ENCODE measurements around the gene IQCF5. TPM values are rescaled to one million over a fixed set of nuclear protein-coding genes. Genes with fewer than 3 reads are reported as not detected.

IQCF5 gene
- total RNA-seq, 1 experiment from 2014 or later: not detected

GRCh38 chr3:51879937-51880336, 4.5 kb upstream of the IQCF5 start:
- no peaks in the 10 kb centered on the region for H3K79me1 ChIP-seq (ENCODE audit: insufficient read depth, low read depth, low read length, poor library complexity, severe bottlenecking)
- no peak overlapping the region for H3K56ac ChIP-seq (ENCODE audit: insufficient read length, low read depth, low read length)
- H3K27ac ChIP-seq (ENCODE audit: insufficient read length, low read depth, low read length): no peak overlapping the region
- no peak overlapping the region for H3K9ac ChIP-seq (ENCODE audit: extremely low read depth, insufficient read length, low read length)
- no peaks in the 10 kb centered on the region for H3K4me1 ChIP-seq (ENCODE audit: insufficient read depth, low read length)
- H3K27me3 Mint-ChIP-seq (ENCODE audit: low read depth): peaks cover 9% of the 10 kb centered on the region
- no peak overlapping the region for H2BK12ac ChIP-seq (ENCODE audit: insufficient read length, low read depth, low read length)
- no peak overlapping the region for H3K14ac ChIP-seq (ENCODE audit: insufficient read depth, low read length)
- H2AK5ac ChIP-seq (ENCODE audit: insufficient read length, low read length): no peak overlapping the region
- no peaks in the 10 kb centered on the region; the same call in 1 of the 2 replicates for H3K27me3 ChIP-seq (ENCODE audit: insufficient read depth, low read length)
- H2BK120ac ChIP-seq (ENCODE audit: low read depth, low read length, poor library complexity, severe bottlenecking): no peak overlapping the region
- H3K79me2 ChIP-seq (ENCODE audit: insufficient read depth, low read length): no peaks in the 10 kb centered on the region
- H2BK5ac ChIP-seq (ENCODE audit: insufficient read length, low read length): no peak overlapping the region
- H2BK20ac ChIP-seq (ENCODE audit: low read depth, low read length, poor library complexity, severe bottlenecking): no peak overlapping the region
- H3K9me3 ChIP-seq (ENCODE audit: control insufficient read depth, low read depth, low read length): no peaks in the 10 kb centered on the region
- no peak overlapping the region for H3T11ph ChIP-seq (ENCODE audit: low read length)
- no peak overlapping the region for H3K4me3 Mint-ChIP-seq
- H4K5ac ChIP-seq (ENCODE audit: insufficient read length, low read depth, low read length): no peak overlapping the region
- no CpG with 5 or more reads among the region's 2 CpGs for WGBS (ENCODE audit: extremely low coverage, insufficient read length, low lambda C conversion rate)
- no peaks in the 10 kb centered on the region; a peak in 1 of 5 replicates for H3K9me3 Mint-ChIP-seq
- no peak overlapping the region for H4K8ac ChIP-seq (replicated peaks; ENCODE audit: insufficient read length, low read depth, low read length)
- DNase-seq: no peak
- no peak overlapping the region for H2AFZ ChIP-seq (ENCODE audit: low read length)
- H2BK15ac ChIP-seq (ENCODE audit: low read depth, low read length): no peak overlapping the region
- no peak overlapping the region for H3K27ac Mint-ChIP-seq
- TF ChIP-seq CTCF (conservative IDR thresholded peaks at IDR 0.05): no peak
- no peak overlapping the region for H3K4ac ChIP-seq (ENCODE audit: low read depth, low read length)
- H3K18ac ChIP-seq (ENCODE audit: insufficient read length, low read depth, low read length): no peak overlapping the region
- H3K36me3 Mint-ChIP-seq (ENCODE audit: insufficient read depth in 1 of 3, low read depth in 3 of 3): no peaks in the 10 kb centered on the region
- H4K20me1 ChIP-seq (ENCODE audit: control insufficient read depth, insufficient read depth, insufficient read length): no peaks in the 10 kb centered on the region
- H3K23ac ChIP-seq (ENCODE audit: insufficient read length, low read depth, low read length): no peak overlapping the region
- H3K4me1 Mint-ChIP-seq: peaks cover 3 to 7% of the 10 kb centered on the region in 2 experiments; a peak in 2 of 4 replicates
- no peaks in the 10 kb centered on the region for H3K23me2 ChIP-seq (ENCODE audit: insufficient read length, low read depth, low read length, poor library complexity, severe bottlenecking)
- H3K4me2 ChIP-seq (ENCODE audit: insufficient read depth, insufficient read length, low read length): no peak overlapping the region
- H4K91ac ChIP-seq (ENCODE audit: insufficient read length, low read depth, low read length): no peak overlapping the region

Data from H9 (cell line).